GM19099 (cell line): Measurements from ENCODE around the gene LRBA.

Source experiments
- POLR2A ChIP-seq: IDR thresholded peaks from 3 replicates; pipeline ENCODE4 v1.6.1; 2011; ENCODE audit warnings: low read depth; ENCODE audit not compliant: insufficient read length; ENCODE audit errors: extremely low read depth

Gene LRBA

GRCh38 chr4:150289198-150289597, 725.9 kb downstream of the LRBA start:
- TF ChIP-seq POLR2A, result no peak

DNA sequence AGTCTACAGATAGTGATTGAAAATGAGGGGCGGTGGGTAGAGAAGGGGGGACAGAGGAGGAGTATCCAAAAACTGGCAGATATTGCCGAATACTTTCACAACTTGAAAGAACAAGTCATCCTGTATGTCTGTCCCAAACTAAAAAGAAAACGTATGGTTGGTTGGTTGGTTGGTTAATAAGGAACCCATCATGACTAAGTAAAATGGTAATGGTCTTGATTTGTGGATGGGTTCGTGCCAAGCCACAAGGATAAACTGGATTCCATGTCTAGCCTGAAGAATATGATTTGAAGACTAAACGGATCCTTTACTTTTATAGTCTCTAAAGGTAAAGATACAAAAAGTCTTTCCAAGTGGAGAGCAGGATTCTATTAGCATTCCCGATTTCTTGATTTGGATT, 728.4 kb downstream of the LRBA start:
- no peak for TF ChIP-seq POLR2A

DNA sequence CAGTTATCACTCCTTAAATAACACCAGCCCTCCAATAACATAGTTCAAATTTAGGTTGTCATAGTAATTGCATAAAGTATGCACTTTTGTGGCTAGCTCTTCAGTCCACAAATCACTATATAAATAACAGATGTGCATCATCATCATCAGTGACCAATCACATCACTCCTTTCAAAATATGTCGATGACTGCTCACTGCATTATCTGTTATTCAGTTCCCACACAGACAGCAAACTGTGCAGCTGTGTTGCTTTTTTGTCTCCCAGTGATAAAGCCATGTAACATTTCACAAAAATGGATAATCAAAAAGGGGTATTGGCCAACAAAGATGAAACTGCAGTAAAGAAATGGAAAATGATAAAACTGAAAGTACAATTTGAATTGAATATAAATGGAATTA, 731.4 kb downstream of the LRBA start:
- TF ChIP-seq POLR2A, result no peak

- TF ChIP-seq POLR2A, result no peak
Measured at GRCh38 chr4:150280975-150281374, 734.1 kb downstream of the LRBA start.

DNA sequence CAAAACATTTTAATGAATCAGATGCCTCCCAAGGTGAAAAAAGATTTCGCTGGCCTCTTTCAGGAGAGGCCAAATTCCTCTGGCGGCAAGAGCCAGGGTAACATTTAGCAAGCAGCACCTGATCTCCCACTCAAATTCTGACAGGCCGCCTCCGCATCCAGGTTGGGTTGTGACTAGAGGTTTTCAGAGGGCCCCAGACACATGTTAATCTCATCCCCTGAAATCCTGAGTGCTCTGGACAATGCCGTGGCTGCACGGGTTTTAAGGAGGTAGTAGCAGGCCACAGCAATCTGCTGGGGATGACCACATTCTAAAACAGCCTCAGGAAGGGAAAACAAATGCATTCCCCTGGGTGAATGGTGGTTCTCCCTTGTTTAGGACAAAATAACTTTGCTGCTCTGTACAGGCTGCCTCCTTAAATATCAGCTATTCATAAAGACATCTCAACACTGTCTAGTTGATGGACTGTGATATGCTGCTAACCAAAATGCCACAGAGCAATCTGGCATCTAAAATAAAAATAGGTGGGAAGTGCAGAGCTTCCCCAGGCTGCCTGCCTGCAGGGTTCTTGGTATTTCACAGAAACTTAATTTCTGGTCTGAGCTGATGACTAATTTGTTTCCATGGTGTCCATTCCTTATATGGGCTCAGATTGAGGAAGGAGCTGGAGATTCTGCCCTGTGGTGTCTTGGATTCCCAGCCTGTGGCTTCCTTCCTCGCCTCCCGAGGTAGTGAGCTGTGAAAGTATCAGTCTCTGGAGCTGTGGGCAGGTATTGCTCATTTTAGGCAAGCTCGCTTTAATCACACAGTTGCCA, 734.8 kb downstream of the LRBA start:
- no peak for TF ChIP-seq POLR2A

DNA sequence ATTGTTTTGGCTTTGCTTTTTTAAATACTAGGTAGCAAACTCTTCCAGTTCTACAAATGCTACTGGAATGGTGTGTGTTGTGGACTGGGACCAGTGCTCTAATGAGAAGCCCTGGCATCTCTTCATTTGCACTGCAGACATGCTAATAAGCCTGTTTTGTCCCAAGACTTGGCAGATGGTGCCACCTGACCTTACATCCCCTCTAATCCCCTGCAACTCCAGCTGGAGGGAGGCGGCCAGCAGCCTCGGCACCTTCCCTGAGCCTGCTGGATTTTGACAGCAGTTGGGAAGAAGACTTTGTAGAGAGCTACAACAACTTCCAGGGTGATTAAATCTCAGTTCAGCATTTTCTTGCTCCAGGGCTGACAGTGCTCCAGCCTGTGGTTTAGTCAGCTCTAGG, 736.9 kb downstream of the LRBA start:
- TF ChIP-seq POLR2A, result no peak

DNA sequence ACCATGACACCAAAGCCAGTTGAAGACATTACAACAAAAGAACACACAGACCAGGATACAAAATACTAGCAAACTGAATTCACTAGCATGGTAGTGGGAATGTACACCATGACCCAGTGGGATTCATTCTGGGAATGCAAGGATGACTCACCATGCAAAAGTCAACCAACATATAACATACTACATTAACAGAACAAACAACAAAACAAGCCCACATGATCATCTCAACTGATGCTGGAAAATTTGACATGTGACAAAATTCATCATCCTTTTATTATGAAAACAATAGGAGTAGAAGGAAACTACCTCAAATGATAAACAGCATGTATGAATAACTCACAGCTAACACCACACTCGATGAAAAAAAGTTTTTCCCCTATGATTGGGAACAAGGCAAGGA, 746.6 kb downstream of the LRBA start:
- TF ChIP-seq POLR2A, result no peak

GRCh38 chr4:150265806-150266205, 749.3 kb downstream of the LRBA start:
- TF ChIP-seq POLR2A, result no peak

DNA sequence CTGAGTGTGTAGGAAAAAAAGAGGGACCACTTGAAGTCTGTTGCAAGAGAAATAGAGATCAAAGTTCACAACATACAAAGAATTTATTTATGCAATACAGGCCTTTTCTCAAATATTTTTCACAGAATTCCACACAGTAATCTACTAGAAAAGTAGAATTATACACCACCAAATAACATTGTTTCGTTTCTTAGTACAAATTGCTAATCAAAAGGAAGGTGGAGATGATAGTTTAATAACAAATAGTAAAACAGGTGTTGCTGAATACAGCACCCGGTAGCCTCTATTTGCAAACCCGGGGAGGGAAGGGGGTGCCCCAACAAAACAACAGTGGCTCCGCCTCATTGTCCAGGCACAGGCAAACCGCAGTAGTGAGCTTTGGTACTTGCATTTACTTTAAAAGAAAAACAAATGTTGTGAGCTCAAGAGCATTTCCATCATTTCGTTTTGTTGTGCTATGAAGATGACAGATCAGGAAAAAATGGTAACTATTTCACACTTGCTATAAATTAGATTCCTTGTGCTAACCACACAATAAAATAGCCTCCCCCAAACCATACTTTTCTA, 750.4 kb downstream of the LRBA start:
- TF ChIP-seq POLR2A, result no peak

DNA sequence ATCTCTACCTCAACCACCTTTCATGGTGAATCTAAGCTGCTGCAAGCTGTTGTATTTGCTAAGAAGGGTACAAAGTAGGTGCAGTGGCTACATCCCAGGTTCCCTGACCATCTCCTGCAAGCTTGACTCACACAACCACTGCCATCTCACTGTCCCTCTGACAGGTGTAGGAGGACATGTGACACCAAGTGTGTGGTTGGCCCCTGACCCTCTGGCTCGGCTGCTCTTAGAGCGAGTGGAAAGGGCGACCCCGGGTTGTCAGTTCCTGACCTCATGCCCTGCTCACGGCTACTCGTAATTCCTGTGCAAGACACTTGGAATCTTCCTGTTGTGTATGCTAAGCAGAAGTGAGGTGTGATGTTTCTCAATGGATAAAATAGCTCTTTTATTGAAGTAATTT, 752.5 kb downstream of the LRBA start:
- no peak for TF ChIP-seq POLR2A

DNA sequence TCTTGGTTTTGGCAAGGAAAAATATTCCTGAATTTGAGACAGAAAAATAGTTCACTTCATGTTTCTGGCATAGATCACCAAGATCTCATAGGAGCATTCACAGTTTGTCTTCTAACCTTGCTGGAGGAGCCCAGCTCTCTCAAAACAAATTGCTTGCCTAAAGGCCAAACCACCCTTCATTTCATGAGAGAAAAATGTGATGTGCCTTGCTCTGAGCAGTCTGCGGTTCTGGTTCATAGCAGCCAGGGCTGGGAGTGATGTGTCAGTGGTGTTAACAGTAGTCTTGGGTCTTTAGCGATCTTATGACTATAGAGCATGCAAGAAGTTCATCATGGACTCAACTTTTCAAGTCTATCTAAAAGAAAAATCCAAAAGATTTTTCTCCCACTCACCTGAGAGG, 753.5 kb downstream of the LRBA start:
- no peak for TF ChIP-seq POLR2A

GRCh38 chr4:150259861-150260567, 755.1 kb downstream of the LRBA start:
- no peak for TF ChIP-seq POLR2A

GRCh38 chr4:150258569-150258968, 756.5 kb downstream of the LRBA start:
- no peak for TF ChIP-seq POLR2A

DNA sequence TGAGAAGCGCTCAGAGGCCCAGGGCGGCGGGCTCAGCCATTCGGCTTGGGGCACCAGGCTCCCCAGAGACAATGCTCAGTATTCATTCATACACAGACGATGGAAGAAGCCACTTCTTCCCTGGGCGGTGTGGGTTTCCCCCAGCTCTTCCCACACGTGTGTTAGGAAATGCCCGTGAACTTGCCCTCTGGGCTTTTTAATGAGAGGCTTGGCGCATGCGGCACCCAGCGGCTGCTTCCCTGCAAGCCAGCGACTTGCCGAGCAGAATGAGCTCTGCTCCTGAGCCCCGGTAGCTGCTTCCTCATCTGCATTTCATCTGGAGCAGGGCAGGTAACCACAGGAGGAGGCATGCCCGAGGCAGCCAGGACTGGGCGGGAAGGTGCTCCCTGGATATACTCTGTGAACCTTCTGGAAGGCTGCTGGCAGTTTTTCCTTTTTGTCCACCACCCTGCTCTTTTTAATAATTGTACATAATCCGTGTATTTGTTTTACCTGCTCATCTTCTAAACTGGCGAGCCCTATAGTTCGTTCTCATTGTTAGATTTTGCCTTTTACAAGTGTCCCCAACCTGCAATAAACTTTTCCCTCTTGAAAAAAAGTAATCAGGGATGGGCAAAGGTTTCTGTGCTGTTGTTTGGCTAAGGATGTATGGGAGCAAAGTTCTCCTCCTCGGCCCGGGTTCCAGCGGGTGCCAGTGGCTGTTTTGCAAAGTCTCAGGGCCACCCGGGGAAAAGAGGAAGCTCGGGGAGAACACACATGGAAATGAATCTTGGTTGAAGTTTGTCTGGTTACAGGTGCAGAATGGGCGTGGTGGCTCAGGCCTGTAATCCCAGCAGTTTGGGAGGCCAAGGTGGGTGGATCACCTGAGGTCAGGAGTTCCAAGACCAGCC, 758.0 kb downstream of the LRBA start:
- TF ChIP-seq POLR2A, result no peak

GRCh38 chr4:150256225-150256620, 758.9 kb downstream of the LRBA start:
- no peak for TF ChIP-seq POLR2A
